Mononuclear cell (primary cell): ENCODE data around the gene ZNF830. TPM values are rescaled to one million over a fixed set of nuclear protein-coding genes. Genes with fewer than 3 reads are reported as not detected.

Experiments used
- H3K27me3 ChIP-seq: 2 replicates; pipeline ENCODE4 v1.6.0; 2011; ENCODE audit warnings: low read length, control low read depth; ENCODE audit not compliant: insufficient read depth
- H3K4me1 ChIP-seq: 2 replicates; pipeline ENCODE4 v1.5.1; 2011; ENCODE audit warnings: mild to moderate bottlenecking, low read length, control low read depth; ENCODE audit not compliant: insufficient read depth
- H3K4me3 ChIP-seq: 2 replicates; pipeline ENCODE4 v1.5.1; 2011; ENCODE audit warnings: mild to moderate bottlenecking, low read length, moderate library complexity
- H3K9me3 ChIP-seq: 2 replicates; pipeline ENCODE4 v1.5.1; 2011; ENCODE audit warnings: low read depth, mild to moderate bottlenecking, control low read depth, low read length
- total RNA-seq: library from RNA; depleted of rRNA; stranded (reverse); fragments of >200 nt; gene quantifications from one replicate; pipeline ENCODE4 v1.2.3, GENCODE V29; 2012

Gene ZNF830
- total RNA-seq, 1 donor = 26.7 TPM

DNA sequence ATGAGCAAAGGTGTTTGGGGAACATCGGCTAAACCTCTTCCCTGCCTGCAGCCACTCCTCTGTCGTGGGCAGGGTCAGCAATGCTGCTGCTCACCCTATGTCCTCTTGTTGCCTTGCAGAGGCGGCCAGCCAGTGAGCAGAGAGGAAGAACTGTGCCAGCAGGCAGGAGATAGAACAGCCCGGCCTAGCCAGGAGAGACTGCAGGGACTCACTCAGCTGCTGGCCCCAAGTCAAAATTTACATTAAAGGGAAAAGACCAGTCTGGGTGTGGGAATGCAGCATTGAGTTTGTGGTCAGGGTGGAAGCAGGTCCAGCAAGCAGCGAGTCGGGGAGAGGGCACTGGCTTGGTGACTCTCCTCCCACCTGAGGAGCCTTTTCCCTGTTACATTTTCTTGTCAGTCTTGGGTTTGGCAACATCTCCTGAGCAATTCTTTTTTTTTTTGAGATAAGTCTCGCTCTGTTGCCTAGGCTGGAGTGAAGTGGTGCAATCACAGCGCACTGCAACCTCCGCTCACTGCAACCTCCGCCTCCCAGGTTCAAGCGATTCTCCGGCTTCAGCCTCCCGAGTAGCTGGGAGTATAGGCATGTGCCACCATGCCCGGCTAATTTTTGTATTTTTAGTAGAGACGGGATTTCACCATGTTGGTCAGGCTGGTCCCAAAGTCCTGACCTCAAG, 41.7 kb downstream of the ZNF830 start:
- Histone ChIP-seq H3K4me1 (no peaks in the 10 kb centered on the region), H3K27me3 (no peaks in the 10 kb centered on the region), H3K4me3 (no peak overlapping the region), H3K9me3 (no peaks in the 10 kb centered on the region)

DNA sequence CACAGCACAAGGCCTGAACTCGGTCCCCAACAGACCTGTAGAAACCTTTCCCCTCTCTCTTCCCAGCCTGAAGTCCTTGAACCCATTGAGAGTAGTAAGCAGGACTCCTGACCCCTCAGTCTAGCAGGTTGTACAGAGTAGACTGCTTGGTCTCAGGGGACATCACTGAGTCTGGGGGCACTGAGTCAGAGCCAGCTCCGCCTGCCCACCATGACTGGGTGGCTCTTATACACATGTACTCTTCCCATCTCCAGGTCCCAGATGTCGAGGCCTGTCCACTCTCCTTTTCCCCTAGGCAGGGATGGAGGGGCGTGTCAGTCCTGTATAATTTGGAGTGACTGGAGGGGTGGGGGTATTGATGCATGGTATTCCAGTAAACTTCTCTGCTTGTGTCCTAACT, 42.4 kb downstream of the ZNF830 start:
- Histone ChIP-seq H3K4me3 (no peak overlapping the region), H3K27me3 (no peaks in the 10 kb centered on the region), H3K9me3 (no peaks in the 10 kb centered on the region), H3K4me1 (no peaks in the 10 kb centered on the region)

DNA sequence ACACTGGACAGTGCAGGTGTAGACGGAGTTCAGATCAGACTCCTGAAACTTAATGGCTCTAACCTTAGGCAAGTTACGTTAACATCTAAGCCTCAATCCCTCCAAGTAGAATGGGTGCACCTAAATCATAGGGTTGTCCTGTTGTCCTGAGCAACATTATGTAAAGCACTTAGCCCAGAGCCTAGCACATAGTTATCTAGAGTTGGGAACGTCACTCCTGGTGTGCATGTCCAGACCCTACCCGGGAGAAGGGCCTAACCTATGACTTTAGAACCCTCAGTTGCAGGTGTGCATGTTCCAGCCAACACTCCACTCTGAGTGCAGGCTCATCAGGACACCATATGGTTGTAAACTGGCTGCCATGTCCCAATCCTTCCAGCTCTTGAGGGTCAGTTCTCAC, 45.0 kb downstream of the ZNF830 start:
- no peaks in the 10 kb centered on the region for H3K9me3 ChIP-seq
- H3K4me3 ChIP-seq = no peak overlapping the region
- no peaks in the 10 kb centered on the region for H3K4me1 ChIP-seq
- H3K27me3 ChIP-seq = no peaks in the 10 kb centered on the region

DNA sequence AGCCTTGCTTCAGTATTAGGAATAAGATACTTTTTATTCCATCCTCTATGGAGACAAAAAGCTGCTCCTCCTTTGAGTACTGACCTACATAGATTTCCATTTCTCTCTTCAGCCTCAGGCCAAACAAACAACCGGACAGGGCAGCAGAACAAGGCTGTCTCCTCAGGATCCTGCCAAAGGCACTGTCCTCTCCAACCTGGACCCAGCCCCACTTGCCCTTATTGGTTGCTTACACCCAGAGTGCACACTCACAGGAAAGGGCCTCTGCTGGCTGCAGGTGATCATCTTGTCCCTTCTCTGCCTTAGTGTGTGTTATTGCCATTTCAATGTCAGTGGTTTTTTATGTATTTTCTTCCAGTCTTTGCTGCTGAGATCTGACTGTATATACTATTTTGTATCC, 45.6 kb downstream of the ZNF830 start:
- Histone ChIP-seq H3K4me1 (no peaks in the 10 kb centered on the region), H3K27me3 (no peaks in the 10 kb centered on the region), H3K4me3 (no peak overlapping the region), H3K9me3 (no peaks in the 10 kb centered on the region)

DNA sequence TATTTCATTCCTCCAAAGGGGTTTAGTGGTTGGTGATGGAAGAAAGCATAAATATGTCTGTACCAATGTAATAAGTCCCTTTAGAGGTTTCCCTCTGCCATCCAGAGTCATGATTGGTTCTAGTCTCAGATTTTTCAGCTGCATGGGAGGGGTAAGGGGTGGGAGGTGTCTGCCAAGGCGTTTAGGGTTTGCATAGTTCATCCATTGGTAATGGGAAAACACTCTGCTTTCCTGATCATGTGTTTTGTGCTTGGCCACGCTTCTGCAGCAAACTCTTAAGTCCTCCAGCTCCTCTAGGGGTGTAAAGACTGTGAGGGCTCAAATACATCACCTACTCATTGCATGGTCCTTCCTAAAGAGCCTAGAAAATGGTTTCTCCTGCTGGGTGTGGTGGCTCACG, 48.8 kb downstream of the ZNF830 start:
- H3K4me3 ChIP-seq = no peak overlapping the region
- H3K27me3 ChIP-seq = no peaks in the 10 kb centered on the region
- no peaks in the 10 kb centered on the region for H3K4me1 ChIP-seq
- H3K9me3 ChIP-seq = no peaks in the 10 kb centered on the region

DNA sequence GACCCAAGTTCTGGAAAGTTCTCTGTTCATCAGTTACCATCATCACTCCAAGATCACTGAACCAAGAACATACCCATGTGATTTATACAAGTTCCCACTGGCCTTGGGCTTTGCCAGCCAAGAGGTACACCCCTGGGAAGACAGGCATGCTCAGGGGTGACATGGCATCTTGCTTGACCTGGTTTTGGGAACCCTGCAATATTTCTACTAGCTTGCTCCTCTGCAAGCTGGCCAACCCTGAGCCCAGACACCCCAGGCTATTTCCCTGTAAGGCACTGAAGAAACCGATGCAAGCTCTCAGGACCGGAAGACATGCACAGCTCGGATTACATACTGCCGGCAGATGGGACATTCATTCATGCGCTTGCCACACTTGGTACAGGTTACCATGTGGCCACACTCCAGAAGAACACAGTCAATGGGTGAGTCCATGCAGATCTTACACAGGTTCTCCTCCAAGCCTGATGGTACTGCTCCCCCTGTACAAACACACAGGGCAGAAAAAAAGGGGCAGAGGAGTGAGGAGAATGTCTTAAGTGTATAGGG, 50.4 kb downstream of the ZNF830 start:
- Histone ChIP-seq H3K4me3 (no peak overlapping the region), H3K27me3 (no peaks in the 10 kb centered on the region), H3K9me3 (no peaks in the 10 kb centered on the region), H3K4me1 (no peaks in the 10 kb centered on the region)

Other genes starting within 250 kb of the ZNF830 start
- gene CCT6B, start 80 bp upstream of the ZNF830 start, total RNA-seq = 2.8 TPM
- 29.5 TPM for gene LIG3, start 19.0 kb downstream of the ZNF830 start, total RNA-seq
- gene RFFL, start 102.2 kb downstream of the ZNF830 start, total RNA-seq = 45.0 TPM
- gene RAD51D, start 158.3 kb downstream of the ZNF830 start, total RNA-seq = 2.5 TPM
- gene FNDC8, start 160.1 kb downstream of the ZNF830 start, total RNA-seq = not detected
- gene NLE1, start 180.8 kb downstream of the ZNF830 start, total RNA-seq = 8.3 TPM
- 0.94 TPM for gene UNC45B, start 186.3 kb downstream of the ZNF830 start, total RNA-seq
- gene SLC35G3, start 232.9 kb downstream of the ZNF830 start, total RNA-seq = not detected